ENCODE data around the gene PPP4R1. TPM values are rescaled to one million over a fixed set of nuclear protein-coding genes. Genes with fewer than 3 reads are reported as not detected.
A peak's percentile ranks its signal among the peaks of the same experiment; 100 is the strongest.

The PPP4R1 gene
- total RNA-seq, 3 donors from 2014 or later, result 79.6 to 109 (median 81.3) TPM

DNA sequence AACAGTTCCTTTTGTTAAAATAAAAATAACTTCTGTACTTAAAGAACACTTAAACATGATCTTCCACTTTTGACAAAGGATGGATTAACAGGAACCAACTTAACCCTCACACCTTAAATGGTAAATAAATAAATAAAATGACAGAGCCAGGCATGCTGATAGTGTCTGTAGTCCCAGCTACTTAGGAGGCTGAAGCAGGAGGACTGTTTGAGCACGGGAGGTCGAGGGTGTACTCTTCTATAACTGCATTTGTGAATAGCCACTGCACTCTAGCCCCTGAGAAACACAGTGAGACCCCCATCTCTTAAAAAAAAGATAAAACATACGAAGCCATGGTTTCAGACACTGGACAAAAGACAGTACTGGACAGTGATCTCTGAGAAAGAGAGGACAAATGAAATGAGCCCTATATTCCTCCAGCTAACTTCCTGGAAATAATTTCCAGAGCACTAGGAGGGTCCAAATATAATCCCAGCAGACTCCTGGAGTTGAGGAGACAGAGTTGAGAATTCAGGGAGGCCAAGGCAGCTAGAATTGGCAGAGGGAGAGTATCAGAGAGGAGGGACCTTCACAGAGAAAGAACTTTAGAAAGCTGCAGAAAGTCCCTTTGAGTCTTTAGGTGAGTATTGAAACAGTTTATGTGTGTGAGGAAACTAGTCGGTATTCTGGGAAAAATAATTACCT lies 17.4 kb downstream of the PPP4R1 start:
- intact Hi-C loops (cut with DNase I, micrococcal nuclease), result no loop called here
- H3K36me3 ChIP-seq (ENCODE audit: low read depth), result no peaks in the 10 kb centered on the region
- no peak for ATAC-seq
- TF ChIP-seq, protein P1, sequence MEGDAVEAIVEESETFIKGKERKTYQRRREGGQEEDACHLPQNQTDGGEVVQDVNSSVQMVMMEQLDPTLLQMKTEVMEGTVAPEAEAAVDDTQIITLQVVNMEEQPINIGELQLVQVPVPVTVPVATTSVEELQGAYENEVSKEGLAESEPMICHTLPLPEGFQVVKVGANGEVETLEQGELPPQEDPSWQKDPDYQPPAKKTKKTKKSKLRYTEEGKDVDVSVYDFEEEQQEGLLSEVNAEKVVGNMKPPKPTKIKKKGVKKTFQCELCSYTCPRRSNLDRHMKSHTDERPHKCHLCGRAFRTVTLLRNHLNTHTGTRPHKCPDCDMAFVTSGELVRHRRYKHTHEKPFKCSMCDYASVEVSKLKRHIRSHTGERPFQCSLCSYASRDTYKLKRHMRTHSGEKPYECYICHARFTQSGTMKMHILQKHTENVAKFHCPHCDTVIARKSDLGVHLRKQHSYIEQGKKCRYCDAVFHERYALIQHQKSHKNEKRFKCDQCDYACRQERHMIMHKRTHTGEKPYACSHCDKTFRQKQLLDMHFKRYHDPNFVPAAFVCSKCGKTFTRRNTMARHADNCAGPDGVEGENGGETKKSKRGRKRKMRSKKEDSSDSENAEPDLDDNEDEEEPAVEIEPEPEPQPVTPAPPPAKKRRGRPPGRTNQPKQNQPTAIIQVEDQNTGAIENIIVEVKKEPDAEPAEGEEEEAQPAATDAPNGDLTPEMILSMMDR (IDR thresholded peaks at IDR 0.05), result no peak
- H3K4me3 ChIP-seq, result no peak overlapping the region
- H3K9me3 ChIP-seq, result peaks cover 11% of the 10 kb centered on the region
- no peak for DNase-seq
- H3K4me1 ChIP-seq (ENCODE audit: low read depth), result peaks cover 18% of the 10 kb centered on the region

DNA sequence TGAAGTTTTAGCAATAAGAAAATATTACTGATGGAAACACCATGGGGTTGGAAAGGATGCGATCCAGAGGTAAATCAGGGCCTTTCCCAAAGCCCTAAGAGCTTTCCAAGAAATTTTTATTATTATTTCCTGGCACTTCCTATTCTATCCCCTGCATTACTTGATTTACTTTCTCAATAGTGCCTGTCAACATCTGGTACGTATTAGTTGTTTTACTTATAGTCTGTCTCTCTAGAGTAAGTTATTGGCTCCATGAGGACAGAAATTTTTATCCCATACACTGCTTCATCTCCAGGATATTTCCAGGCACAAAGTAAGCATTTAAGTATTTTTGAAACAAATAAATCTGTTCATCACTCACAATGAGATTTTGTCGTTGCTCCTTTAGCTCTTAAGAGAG lies 18.1 kb downstream of the PPP4R1 start:
- Histone ChIP-seq H3K4me1 (ENCODE audit: low read depth) (peaks cover 18% of the 10 kb centered on the region), H3K4me3 (no peak overlapping the region), H3K36me3 (ENCODE audit: low read depth) (no peaks in the 10 kb centered on the region), H3K9me3 (peaks cover 11% of the 10 kb centered on the region)
- TF ChIP-seq, protein P1 (IDR thresholded peaks at IDR 0.05), result no peak
- DNase-seq, result no peak
- no peak for ATAC-seq
- intact Hi-C loops (cut with DNase I, micrococcal nuclease), result no loop called here

DNA sequence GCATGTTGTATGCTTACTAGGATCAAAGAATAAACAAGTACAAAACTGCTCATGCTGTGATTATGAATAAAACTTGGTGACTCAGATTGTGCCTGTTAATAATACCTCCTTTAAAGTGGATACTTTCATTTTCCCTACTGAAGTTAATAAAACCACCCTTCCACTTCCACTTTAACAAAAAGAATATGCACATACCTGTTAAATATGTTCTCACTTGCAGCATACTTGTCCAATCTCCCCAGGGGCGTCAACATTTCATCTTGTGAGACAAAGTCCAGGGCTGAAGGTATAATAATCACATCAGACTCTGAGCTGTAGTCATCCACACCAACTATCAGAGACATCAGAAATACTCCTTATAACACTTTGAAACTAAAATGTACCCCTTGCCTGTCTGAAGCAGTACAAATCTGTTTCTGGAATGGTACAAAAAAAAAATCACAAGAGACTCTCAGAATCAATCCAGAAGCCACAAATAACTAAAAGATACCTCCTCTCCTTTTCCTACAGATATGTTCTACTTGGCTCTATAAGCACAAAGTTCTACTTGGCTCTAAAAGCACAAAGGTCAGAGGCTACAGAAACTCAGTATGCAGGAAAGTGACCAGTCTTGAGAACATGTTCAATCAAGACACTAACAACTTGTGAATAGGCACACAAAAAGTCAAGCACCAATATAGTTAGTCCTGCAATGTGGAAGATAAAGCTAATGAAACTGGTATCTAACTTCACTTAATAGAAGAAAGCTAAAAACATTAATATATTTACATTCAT lies 19.3 kb downstream of the PPP4R1 start:
- TF ChIP-seq, protein P1 (IDR thresholded peaks at IDR 0.05), result no peak
- peak in 1 of 3 donors; percentile 36 for DNase-seq
- H3K36me3 ChIP-seq (ENCODE audit: low read depth), result no peaks in the 10 kb centered on the region
- H3K4me1 ChIP-seq (ENCODE audit: low read depth), result peaks cover 18% of the 10 kb centered on the region
- peaks cover 2% of the 10 kb centered on the region for H3K9me3 ChIP-seq
- H3K4me3 ChIP-seq, result no peak overlapping the region
- ATAC-seq, result peak; percentile 95
- intact Hi-C loops (cut with DNase I, micrococcal nuclease), result no loop called here

DNA sequence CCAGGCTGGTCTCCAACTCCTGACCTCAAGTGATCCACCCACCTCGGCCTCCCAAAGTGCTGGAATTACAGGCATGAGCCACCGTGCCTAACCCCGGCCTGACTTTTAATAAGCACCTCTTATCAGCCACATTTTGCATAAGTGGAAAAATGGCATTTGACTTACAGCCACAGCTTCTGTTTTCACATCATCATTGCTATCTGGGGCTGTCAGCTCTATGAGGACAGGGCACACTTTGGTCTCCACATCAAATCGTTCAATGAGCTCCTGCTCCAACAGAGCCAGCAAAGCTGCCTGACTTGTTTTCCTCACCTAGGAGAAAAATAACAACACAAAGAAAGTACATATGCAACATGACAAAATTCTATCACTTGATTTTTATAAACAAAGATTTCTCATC lies 26.4 kb downstream of the PPP4R1 start:
- DNase-seq (no peak), ATAC-seq (no peak)
- TF ChIP-seq, protein P1 (IDR thresholded peaks at IDR 0.05), result no peak
- H3K4me3 ChIP-seq, result no peak overlapping the region
- no peaks in the 10 kb centered on the region for H3K4me1 ChIP-seq (ENCODE audit: low read depth)
- H3K9me3 ChIP-seq, result no peaks in the 10 kb centered on the region
- H3K36me3 ChIP-seq (ENCODE audit: low read depth), result no peaks in the 10 kb centered on the region
- intact Hi-C loops (cut with DNase I, micrococcal nuclease), result no loop called here

DNA sequence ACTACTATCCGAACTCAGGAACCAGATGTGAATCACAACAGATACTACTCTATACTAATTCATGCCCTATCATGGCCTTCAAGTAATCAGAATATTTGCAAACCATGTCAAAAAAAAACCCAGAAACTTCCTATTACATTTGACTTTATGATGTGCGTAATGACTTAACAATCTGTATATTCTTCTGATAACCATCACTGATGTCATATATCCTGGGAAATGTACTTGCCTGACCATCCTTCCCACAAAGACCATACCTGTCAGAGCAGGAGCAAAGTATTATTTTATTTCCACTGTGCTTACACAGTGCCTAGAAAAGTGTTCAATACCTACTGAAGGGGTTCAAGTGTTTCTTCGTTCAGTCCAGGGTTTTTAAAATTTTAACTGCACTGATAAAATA lies 27.5 kb downstream of the PPP4R1 start:
- TF ChIP-seq, protein P1 (IDR thresholded peaks at IDR 0.05), result no peak
- intact Hi-C loops (cut with DNase I, micrococcal nuclease), result no loop called here
- Histone ChIP-seq H3K4me3 (no peak overlapping the region), H3K9me3 (no peaks in the 10 kb centered on the region), H3K36me3 (ENCODE audit: low read depth) (no peaks in the 10 kb centered on the region), H3K4me1 (ENCODE audit: low read depth) (no peaks in the 10 kb centered on the region)
- ATAC-seq (peak; percentile 21), DNase-seq (no peak)

All from mucosa of descending colon (tissue), 3 donors.